Activated CD4-positive, alpha-beta T cell treated with anti-CD3 and anti-CD28 coated beads, Interleukin-2, amount 50 U/mL, for 4 hours (primary cell): ENCODE measurements around the gene RESF1.
"Not testable (repeated sequence)": the region's sequence is repeated elsewhere in the genome, so short reads cannot be mapped to it uniquely, and the experiment has no call there.

Source experiments
- DNase-seq, 2 experiments: peaks; one replicate each; pipeline ENCODE4 v3.0.0-alpha.2; 2020

Gene RESF1, protein sequence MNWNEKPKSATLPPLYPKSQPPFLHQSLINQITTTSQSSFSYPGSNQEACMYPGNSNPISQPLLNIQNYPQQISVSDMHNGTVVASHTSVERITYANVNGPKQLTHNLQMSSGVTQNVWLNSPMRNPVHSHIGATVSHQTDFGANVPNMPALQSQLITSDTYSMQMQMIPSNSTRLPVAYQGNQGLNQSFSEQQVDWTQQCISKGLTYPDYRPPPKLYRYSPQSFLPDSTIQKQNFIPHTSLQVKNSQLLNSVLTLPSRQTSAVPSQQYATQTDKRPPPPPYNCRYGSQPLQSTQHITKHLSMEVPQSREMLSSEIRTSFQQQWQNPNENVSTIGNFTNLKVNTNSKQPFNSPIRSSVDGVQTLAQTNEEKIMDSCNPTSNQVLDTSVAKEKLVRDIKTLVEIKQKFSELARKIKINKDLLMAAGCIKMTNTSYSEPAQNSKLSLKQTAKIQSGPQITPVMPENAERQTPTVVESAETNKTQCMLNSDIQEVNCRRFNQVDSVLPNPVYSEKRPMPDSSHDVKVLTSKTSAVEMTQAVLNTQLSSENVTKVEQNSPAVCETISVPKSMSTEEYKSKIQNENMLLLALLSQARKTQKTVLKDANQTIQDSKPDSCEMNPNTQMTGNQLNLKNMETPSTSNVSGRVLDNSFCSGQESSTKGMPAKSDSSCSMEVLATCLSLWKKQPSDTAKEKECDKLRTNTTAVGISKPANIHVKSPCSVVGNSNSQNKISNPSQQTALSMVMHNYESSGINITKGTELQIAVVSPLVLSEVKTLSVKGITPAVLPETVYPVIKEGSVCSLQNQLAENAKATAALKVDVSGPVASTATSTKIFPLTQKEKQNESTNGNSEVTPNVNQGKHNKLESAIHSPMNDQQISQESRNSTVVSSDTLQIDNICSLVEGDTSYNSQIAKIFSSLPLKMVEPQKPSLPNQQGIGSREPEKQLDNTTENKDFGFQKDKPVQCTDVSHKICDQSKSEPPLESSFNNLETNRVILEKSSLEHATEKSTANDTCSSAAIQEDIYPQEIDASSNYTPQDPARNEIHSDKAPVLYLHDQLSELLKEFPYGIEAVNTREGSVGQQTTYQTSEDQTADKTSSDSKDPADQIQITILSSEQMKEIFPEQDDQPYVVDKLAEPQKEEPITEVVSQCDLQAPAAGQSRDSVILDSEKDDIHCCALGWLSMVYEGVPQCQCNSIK (N-terminal part only)

DNA sequence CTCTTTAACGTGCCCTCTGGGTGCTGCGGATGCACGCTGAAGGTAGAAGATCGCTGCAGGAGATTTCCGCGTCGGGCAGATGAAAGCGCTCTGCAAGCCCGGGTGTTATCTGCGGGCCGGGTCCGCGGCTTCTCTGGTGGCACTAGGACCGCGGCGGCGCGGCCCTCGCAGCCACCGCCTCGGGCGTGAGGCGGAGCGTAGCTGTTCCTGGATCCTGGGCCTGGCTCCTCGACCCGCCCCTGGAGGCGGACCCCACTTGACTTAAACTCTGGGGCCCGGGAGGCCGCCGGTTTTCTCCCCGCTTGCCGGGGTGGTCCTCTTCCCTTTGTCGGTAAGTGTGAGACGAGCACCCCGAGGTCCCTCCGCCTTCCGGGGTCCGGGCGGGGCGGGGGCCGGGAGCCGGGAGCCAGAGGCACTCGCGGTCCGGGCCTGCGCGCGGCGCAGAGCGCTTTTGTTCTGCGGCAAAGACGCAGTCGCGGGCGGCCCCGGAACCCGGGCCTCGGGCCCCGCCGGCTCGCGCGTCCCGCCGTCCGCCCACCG is at the start of gene RESF1:
Gene RESF1 (plus strand): TSS at position 255 of the 540 bp plus-strand sequence. CDS start 21,541 bp downstream, outside the sequence.
- peak; percentile 75 to 76 for DNase-seq

DNA sequence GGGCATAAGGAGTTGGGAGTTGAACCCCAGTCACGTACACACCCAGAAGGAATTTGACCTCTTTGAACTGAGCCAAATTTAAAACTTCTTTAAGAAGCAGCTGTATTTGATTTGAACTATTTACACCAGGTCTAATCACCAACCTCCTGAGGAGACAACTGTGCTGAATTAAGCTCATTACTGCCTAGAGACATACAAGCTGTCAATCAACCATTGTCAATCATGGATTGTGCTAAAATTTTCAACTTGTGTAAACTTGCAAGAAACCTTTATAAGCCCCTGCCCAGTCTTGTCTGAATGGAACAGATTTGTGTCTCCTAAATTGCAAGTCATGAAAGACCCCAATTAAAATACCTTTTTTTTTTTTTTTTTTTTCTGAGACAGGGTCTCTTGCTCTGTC is 44.3 kb upstream of the RESF1 start:
- no peak for DNase-seq

GRCh38 chr12:31915446-31915845 is 43.8 kb upstream of the RESF1 start:
- DNase-seq, result no peak

GRCh38 chr12:31922341-31923062 is 36.7 kb upstream of the RESF1 start:
- DNase-seq, result no peak

DNA sequence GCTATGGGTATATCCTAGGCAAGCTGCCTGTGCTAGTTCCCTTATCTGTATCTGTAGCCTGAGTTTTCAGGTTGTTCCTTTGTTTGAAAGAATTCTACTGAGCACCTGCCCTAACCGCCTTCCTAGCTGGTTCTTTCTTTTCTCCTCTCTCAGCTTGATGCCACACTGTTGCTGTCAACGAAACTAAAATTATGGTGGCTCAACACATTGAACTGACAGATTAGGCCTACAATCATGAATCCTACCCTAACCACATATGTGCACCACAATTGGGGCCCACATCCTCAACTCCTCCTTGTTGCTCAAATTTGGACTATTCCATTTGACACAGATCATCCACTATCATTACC is 36.2 kb upstream of the RESF1 start:
- DNase-seq, result no peak

GRCh38 chr12:31928246-31929026 is 30.8 kb upstream of the RESF1 start:
- DNase-seq, result peak in 1 of 2 experiments; percentile 12

DNA sequence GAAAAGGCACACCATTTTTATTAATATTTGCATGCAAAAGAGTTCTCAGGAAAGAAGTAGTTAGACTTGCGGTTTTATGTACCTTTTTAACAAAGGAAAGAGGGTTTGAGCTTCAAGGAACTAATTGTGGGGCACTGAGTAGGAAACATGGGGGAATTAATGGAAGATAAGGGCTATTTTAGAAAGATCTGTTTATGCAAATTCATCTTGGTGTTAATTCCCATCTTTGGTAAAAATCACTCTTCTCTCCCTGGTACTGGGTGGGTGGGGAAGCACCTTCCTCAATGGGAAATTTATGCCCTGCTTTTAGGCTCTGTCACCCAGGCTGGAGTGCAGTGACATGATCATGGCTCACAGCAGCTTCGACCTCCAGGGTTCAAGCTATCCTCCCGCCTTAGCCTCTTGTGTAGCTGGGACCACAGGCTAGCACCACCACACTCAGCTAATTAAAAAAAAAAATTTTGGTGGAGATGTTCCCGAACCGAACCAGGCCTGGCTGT is 30.1 kb upstream of the RESF1 start:
- peak; percentile 33 to 35 for DNase-seq

GRCh38 chr12:31931796-31932715 is 27.2 kb upstream of the RESF1 start:
- DNase-seq, result no peak

DNA sequence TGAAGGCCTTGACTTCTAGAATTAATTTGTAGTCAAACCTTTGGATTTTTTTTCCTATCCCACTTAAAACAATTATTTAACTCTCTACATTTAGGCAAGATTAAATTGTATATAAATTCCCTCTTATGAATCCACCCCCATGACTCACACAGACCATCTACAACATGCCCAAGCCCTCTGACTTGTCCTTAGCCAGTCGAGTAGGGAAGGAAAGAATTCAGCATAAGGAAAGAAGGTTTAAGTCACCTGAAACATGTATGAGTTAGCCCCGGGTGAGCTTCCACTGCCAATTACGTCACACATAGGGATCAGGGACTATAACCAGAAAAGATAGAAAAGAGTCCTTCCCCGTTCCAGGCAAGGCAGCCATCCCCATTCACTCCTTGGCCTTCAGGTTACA is 14.9 kb upstream of the RESF1 start:
- no peak for DNase-seq

- DNase-seq, result no peak
These were observed 11.2 kb upstream of the RESF1 start for GRCh38 chr12:31947971-31948370.

DNA sequence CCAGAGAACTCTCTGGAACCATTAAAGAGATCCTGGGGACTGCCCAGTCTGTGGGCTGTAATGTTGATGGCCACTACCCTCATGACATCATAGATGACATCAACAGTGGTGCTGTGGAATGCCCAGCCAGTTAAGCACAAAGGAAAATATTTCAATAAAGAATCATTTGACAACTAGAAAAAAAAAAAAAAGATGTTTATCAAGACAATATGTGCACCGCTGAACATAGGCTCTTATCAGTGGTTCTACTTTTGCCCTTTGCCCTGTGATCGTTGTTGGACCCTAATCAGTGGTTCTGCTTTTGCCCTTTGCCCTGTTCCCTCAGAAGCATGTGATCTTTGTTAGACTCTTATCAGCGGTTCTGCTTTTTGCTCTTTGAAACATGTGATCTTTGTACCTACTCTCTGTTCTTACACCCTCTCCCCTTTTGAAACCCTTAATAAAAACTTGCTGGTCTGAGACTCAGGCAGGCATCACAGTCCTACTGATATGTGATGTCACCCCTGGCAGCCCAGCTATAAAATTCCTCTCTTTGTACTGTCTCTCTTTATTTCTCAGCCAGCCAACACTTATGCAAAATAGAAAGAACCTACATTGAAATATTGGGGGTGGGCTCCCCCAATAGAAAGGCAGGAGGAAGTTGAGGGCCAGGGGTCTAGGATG is 10.4 kb upstream of the RESF1 start:
- DNase-seq, result not testable (repeated sequence)

DNA sequence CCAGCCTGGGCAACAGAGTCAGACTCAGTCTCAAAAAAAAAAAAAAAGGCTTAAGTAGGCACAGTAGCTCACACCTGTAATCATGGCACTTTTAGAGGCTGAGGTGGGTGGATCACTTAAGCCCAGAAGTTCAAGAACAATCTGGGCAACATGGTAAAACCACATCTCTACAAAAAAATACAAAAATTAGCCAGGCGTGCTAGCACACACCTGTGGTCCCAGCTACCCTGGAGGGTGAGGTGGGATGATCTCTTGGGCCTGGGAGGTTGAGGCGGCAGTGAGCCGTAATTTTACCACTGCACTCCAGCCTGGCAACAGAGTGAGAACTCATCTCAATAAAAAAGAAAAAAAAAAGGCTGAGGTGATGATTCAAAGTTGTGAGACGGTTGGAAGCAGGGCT is 9.1 kb upstream of the RESF1 start:
- no peak for DNase-seq

- DNase-seq, result no peak
These were observed 8.7 kb upstream of the RESF1 start for GRCh38 chr12:31950492-31950891.

- no peak for DNase-seq
These were observed 8.2 kb upstream of the RESF1 start for GRCh38 chr12:31951008-31951407.

DNA sequence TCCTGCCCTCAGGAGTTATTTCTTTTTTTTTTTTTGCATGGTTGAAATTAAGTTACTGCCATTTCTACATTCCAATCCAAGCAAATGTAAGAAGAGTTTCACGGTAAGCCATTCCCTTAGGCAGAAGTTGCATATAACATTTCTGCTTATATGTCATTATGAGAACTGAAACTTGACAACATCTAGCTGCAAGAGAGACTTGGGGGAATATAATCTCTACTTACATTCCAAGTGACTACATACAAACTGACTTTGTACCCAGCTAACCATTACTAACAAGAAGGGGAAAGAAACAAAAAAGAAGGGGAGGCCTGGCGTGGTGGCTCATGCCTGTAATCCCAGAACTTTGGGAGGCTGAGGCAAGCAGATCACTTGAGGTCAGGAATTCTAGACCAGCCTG is 7.3 kb upstream of the RESF1 start:
- no peak for DNase-seq

DNA sequence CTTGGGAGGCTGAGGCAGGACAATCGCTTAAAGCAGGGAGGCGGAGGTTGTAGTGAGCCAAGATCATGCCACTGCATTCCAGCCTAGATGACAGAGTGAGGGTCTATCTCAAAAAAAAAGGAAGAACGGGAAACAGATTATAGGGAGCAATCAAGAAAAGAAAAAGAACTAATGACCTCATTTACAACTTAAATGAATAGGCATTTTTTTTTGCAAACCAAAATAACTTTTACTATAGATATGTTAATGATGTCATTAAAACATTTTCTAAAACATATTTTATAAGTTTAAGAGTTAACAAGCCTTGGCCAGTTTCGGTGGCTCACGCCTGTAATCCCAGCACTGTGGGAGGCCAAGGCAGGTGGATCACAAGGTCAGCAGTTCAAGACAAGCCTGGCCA is 6.8 kb upstream of the RESF1 start:
- no peak for DNase-seq

GRCh38 chr12:31954925-31955858 is 4.0 kb upstream of the RESF1 start:
- DNase-seq, result no peak

DNA sequence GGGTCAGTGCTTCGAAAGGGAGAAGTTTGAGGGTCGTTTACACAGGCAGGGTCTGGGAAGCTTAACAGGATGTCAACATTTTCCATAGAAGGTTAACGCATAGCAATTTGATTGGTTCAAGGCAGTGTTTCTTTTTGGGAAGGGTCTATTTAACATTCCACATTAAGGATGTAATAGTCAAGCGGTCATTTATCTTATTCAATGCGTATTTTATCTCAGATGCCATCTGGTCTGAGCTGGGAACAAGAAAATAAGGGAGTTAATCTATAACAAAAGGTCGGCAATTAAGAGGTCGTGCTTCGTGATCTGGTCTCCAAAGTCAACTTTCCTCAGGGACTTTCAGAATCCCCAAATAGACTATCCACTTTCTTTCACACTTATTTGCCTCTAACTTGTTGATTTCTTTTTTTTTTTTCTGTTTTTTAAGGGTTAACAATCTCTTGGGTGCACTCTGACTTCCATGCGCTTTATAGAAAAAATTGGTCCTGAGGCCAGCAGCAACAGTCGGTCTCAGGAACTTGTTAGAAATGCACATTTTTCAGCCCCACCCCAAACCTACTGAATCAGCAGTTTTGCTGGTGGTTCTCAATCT is 550 bp upstream of the RESF1 start:
- no peak for DNase-seq
